PC-3 (cell line): ENCODE data around the gene PYGM. TPM values are rescaled to one million over a fixed set of nuclear protein-coding genes. Genes with fewer than 3 reads are reported as not detected.

ENCODE experiments used
- ATAC-seq: fragments of 200-7000 bp; cut with Tn5 transposase; 2 replicates; pipeline ENCODE4 v1.9.1; 2020; ENCODE audit warnings: mild to moderate bottlenecking, moderate library complexity
- BruUV-seq: library from RNA; stranded (reverse); fragments of 400-500 nt; replicated peaks from 2 replicates; lab custom pipeline; 2021; lab: Mats Ljungman, UMichigan
- CTCF ChIA-PET: fragments of 300-600 bp; sonication (Branson Sonifier 250); formaldehyde crosslinking; loops from one replicate; lab custom pipeline; 2022; ENCODE audit warnings: antibody characterized with exemption; lab: Charles Lee
- POLR2A ChIA-PET: fragments of 300-600 bp; sonication (Branson Sonifier 250); formaldehyde crosslinking; loops from one replicate; lab custom pipeline; 2022; ENCODE audit warnings: antibody characterized with exemption; ENCODE audit not compliant: unreplicated experiment; lab: Charles Lee
- DNase-seq: peaks from one replicate; pipeline ENCODE4 v3.0.0-alpha.2; 2015
- H2AFZ ChIP-seq: fragments of 300-600 bp; sonication (generic); 2 replicates; pipeline ENCODE4 v1.6.0; 2016; ENCODE audit warnings: antibody characterized with exemption, low read length
- H3F3A ChIP-seq: fragments of 300-600 bp; sonication (generic); one replicate; pipeline ENCODE4 v1.6.0; 2017; ENCODE audit warnings: antibody characterized with exemption, low read length, control low read depth, mild to moderate bottlenecking; ENCODE audit not compliant: unreplicated experiment
- H3K27ac ChIP-seq: fragments of 300-600 bp; sonication (generic); 2 replicates; pipeline ENCODE4 v1.5.1; 2016; ENCODE audit warnings: mild to moderate bottlenecking, low read length
- H3K27me3 ChIP-seq: fragments of 300-600 bp; sonication (generic); 2 replicates; pipeline ENCODE4 v1.6.1; 2016; ENCODE audit warnings: low read length, mixed read lengths
- H3K36me3 ChIP-seq: fragments of 300-600 bp; sonication (generic); 2 replicates; pipeline ENCODE4 v1.6.1; 2016; ENCODE audit warnings: low read depth, mixed run types, low read length, mixed read lengths
- H3K4me1 ChIP-seq: fragments of 300-600 bp; sonication (generic); 2 replicates; pipeline ENCODE4 v1.5.1; 2016; ENCODE audit warnings: low read length; ENCODE audit not compliant: insufficient read depth
- H3K4me2 ChIP-seq: fragments of 300-600 bp; sonication (generic); 2 replicates; pipeline ENCODE4 v1.6.0; 2016; ENCODE audit warnings: low read length
- H3K4me3 ChIP-seq: fragments of 300-600 bp; sonication (generic); 2 replicates; pipeline ENCODE4 v1.5.1; 2016; ENCODE audit warnings: mild to moderate bottlenecking, low read length, mixed read lengths
- H3K79me2 ChIP-seq: fragments of 300-600 bp; sonication (generic); 2 replicates; pipeline ENCODE4 v1.6.1; 2017; ENCODE audit warnings: low read length, mixed read lengths
- H3K9ac ChIP-seq: fragments of 300-600 bp; sonication (generic); 2 replicates; pipeline ENCODE4 v1.6.0; 2016; ENCODE audit warnings: mild to moderate bottlenecking, low read length
- H3K9me2 ChIP-seq: fragments of 300-600 bp; sonication (generic); replicated peaks from 2 replicates; pipeline ENCODE4 v1.6.1; 2016; ENCODE audit warnings: mixed run types, low read length, mixed read lengths
- H3K9me3 ChIP-seq: fragments of 300-600 bp; sonication (generic); 2 replicates; pipeline ENCODE4 v1.6.1; 2016; ENCODE audit warnings: low read length, mixed read lengths
- H4K20me1 ChIP-seq: fragments of 300-600 bp; sonication (generic); 2 replicates; pipeline ENCODE4 v1.6.1; 2016; ENCODE audit warnings: low read length, mixed read lengths
- CTCF ChIP-seq: fragments of 300-600 bp; sonication (generic); conservative IDR thresholded peaks from 2 replicates; pipeline ENCODE4 v1.5.1; 2017; ENCODE audit warnings: antibody characterized with exemption, low read depth, mild to moderate bottlenecking, low read length
- EZH2 ChIP-seq: fragments of 300-600 bp; sonication (generic); IDR thresholded peaks from one replicate; pipeline ENCODE4 v1.6.1; 2017; ENCODE audit warnings: antibody characterized with exemption, mild to moderate bottlenecking, low read length; ENCODE audit not compliant: unreplicated experiment
- EZH2phosphoT487 ChIP-seq: fragments of 300-600 bp; sonication (generic); IDR thresholded peaks from 2 replicates; pipeline ENCODE4 v1.6.1; 2018; ENCODE audit warnings: mild to moderate bottlenecking, antibody characterized with exemption, low read length, borderline replicate concordance
- intact Hi-C: fragments of 100-400 bp; cut with micrococcal nuclease; formaldehyde crosslinking; loops from 2 replicates; pipeline ENCODE4 v1.9.0; 2023
- total RNA-seq: library from RNA; depleted of rRNA; stranded (reverse); fragments of >200 nt; gene quantifications from 2 replicates; pipeline ENCODE4 v1.2.3, GENCODE V29; 2014

The PYGM gene
- total RNA-seq, 1 experiment from 2014 or later = 0.95 TPM

- H3K79me2 ChIP-seq = no peaks in the 10 kb centered on the region
- H2AFZ ChIP-seq = no peak overlapping the region
- H3K4me2 ChIP-seq = no peak overlapping the region
- no peak overlapping the region for H3K27ac ChIP-seq
- no peaks in the 10 kb centered on the region for H3K9me3 ChIP-seq
- H3K9me2 ChIP-seq = no peaks in the 10 kb centered on the region
- H3K4me1 ChIP-seq = no peaks in the 10 kb centered on the region
- no peaks in the 10 kb centered on the region for H4K20me1 ChIP-seq
- DNase-seq (no peak), ATAC-seq (no peak)
- H3K36me3 ChIP-seq = no peaks in the 10 kb centered on the region
- H3K9ac ChIP-seq = no peak overlapping the region
- ChIA-PET POLR2A (no interaction called here), CTCF (no interaction called here)
- TF ChIP-seq EZH2 (no peak), EZH2phosphoT487 (no peak), CTCF (no peak)
- H3F3A ChIP-seq = no peaks in the 10 kb centered on the region
- BruUV-seq = no TSS peak
- intact Hi-C loops = no loop called here
- H3K27me3 ChIP-seq = peaks cover 75% of the 10 kb centered on the region
- no peak overlapping the region for H3K4me3 ChIP-seq
Measured at GRCh38 chr11:64717268-64717578, 42.6 kb downstream of the PYGM start.

GRCh38 chr11:64716473-64717267 is 43.1 kb downstream of the PYGM start:
- no peaks in the 10 kb centered on the region for H3K9me3 ChIP-seq
- no peaks in the 10 kb centered on the region for H3K9me2 ChIP-seq
- no peak overlapping the region for H3K4me2 ChIP-seq
- no peak overlapping the region for H3K4me3 ChIP-seq
- no peaks in the 10 kb centered on the region for H4K20me1 ChIP-seq
- peaks cover 69% of the 10 kb centered on the region for H3K27me3 ChIP-seq
- no peak overlapping the region for H3K9ac ChIP-seq
- intact Hi-C loops = no loop called here
- H3K27ac ChIP-seq = no peak overlapping the region
- no peak for DNase-seq
- TF ChIP-seq EZH2 (no peak), EZH2phosphoT487 (no peak), CTCF (no peak)
- H2AFZ ChIP-seq = no peak overlapping the region
- ATAC-seq = no peak
- H3K4me1 ChIP-seq = no peaks in the 10 kb centered on the region
- H3K36me3 ChIP-seq = no peaks in the 10 kb centered on the region
- H3K79me2 ChIP-seq = no peaks in the 10 kb centered on the region
- no peaks in the 10 kb centered on the region for H3F3A ChIP-seq
- no TSS peak for BruUV-seq
- POLR2A ChIA-PET = no interaction called here
- CTCF ChIA-PET = no interaction called here

GRCh38 chr11:64715756-64716472 is 43.9 kb downstream of the PYGM start:
- no peak overlapping the region for H2AFZ ChIP-seq
- no peaks in the 10 kb centered on the region for H3K9me2 ChIP-seq
- H3K4me1 ChIP-seq = peaks cover 1% of the 10 kb centered on the region; the same call in 1 of the 2 replicates
- ChIA-PET POLR2A (no interaction called here), CTCF (interaction anchor here (0.7 kb wide), 1 partner anchor 27 kb away, joined by 3 read pairs; no protein-coding TSS in a partner anchor)
- intact Hi-C loops = no loop called here
- H3F3A ChIP-seq = no peaks in the 10 kb centered on the region
- ATAC-seq (no peak), DNase-seq (no peak)
- TF ChIP-seq CTCF (no peak), EZH2phosphoT487 (no peak), EZH2 (no peak)
- H4K20me1 ChIP-seq = no peaks in the 10 kb centered on the region
- no peaks in the 10 kb centered on the region for H3K9me3 ChIP-seq
- H3K4me3 ChIP-seq = no peak overlapping the region
- H3K27ac ChIP-seq = no peak overlapping the region
- no peak overlapping the region for H3K9ac ChIP-seq
- peaks cover 64% of the 10 kb centered on the region for H3K27me3 ChIP-seq
- H3K4me2 ChIP-seq = no peak overlapping the region
- no peaks in the 10 kb centered on the region for H3K79me2 ChIP-seq
- no peaks in the 10 kb centered on the region for H3K36me3 ChIP-seq
- no TSS peak for BruUV-seq
